GM21619 (cell line): ENCODE results near the gene SNX6.
"Not testable (repeated sequence)": the region's sequence is repeated elsewhere in the genome, so short reads cannot be mapped to it uniquely, and the experiment has no call there.

Experiments
- ATAC-seq: cut with Tn5 transposase; IDR thresholded peaks from one replicate; pipeline ENCODE4 v1.9.1; 2021; ENCODE audit not compliant: unreplicated experiment

The SNX6 gene

DNA sequence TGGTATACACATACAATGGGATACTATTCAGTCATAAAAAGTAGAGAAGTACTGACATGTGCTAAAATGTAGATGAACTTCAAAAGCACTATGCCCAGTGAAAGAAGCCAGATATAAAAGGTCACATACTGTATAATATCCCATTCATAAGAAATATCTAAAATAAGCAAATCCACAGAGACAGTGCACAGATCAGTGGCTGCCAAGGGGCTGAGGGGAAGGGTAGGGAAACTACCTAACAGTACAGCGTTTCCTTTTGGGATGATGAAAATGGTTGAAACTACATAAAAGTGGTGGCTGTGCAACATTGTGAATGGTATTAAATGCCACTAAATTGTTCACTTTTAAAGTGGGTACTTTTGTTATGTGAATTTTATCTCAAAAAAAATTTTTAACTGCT, 102.4 kb downstream of the SNX6 start:
- no peak for ATAC-seq

DNA sequence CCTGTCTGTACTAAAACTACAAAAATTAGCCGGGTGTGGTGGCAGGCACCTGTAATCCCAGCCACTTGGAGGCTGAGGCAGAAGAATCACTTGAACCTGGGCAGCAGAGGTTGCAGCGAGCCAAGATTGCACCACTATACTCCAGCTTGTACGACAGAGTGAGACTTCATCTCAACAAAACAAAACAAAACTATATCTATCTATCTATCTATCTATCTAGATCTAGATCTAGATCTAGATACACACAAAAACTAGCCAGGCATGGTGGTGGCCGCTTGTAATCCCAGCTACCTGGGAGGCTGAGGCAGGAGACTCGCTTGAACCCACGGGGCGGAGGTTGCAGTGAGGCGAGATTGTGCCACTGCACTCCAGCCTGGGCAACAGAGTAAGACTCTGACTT, 105.7 kb downstream of the SNX6 start:
- ATAC-seq, result not testable (repeated sequence)

DNA sequence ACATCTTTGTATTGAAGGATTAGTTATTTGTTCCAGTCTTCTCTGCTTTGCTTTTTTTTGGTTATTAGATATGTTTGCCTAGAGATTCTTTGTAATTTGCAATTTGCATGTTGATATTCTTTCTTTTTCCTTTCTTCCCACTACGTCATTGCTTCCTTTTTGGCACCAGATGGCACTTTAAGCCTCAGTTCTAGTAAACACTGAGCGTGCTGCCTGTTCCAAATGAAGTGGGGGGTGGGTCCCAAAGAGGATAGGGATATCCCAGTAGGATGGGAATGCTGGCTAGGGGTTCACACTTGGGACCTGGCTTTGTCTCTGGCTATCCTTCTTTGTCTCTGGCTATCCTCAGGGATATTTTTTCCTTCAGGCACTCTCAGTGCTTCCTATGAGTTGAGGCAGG, 107.5 kb downstream of the SNX6 start:
- ATAC-seq, result no peak

DNA sequence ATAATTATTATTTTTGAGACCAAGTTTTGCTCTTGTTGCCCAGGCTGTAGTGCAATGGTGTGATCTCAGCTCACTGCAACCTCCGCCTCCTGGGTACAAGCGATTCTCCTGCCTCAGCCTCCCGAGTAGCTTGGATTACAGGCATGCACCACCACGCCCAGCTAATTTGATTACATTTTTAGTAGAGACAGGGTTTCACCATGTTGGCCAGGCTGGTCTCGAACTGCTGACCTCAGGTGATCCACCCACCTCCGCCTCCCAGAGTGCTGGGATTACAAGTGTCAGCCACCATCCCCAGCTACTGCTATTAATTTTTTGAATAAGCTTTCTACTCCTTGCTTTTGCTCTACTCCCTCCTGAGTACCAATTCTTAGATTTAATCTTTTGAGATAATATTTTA, 108.9 kb downstream of the SNX6 start:
- not testable (repeated sequence) for ATAC-seq

DNA sequence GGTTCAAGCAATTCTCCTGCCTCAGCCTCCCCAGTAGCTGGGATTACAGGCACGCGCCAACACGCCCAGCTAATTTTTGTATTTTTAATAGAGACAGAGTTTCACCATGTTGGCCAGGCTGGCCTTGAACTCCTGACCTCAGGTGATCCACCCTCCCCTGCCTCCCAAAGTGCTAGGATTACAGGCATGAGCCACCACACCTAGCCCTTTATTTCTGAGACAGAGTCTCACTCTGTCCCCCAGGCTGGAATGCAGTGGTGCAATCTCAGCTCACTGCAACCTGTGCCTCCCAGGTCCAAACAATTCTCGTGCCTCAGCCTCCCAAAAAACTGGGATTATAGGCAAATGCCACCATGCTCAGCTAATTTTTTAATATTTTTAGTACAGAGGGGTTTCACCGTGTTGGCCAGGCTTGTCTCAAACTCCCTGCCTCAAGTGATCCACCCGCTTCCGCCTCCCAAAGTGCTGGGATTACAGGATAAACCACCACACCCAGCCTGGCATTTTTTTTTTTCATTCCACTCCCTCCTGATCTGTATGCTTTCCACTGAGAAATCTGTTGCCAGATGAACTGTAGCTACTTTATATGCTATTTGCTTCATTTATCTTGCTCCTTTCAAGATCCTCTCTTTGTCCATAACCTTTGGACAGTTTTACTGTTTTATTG, 109.5 kb downstream of the SNX6 start:
- ATAC-seq, result not testable (repeated sequence)
